Epidermal melanocyte (primary cell): Measurements from ENCODE around the gene FOXI1.
"Not testable (repeated sequence)": the region's sequence is repeated elsewhere in the genome, so short reads cannot be mapped to it uniquely, and the experiment has no call there.

Experiments used
- DNase-seq: peaks from one replicate; pipeline ENCODE4 v3.0.0; 2011; ENCODE audit warnings: low spot score; ENCODE audit not compliant: insufficient read length

Gene FOXI1

DNA sequence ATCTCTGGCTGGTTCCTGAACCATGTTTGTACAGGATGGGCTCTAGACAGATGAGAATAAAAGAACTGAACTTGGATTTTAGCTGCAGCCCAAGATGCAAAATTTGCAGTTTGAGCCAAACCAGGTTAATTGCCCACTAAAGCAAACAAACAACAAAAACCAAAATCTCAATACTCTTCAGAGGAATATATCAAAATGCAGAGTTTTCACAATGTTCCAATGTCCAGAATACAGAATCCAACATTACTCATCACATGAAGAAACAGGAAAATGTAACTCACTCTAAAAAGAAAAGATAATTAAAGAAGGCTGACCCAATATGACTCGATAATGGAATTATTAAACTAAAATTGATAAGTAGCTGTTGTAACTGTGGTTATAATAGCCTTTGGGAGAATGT, 20.4 kb downstream of the FOXI1 start:
- DNase-seq: no peak

DNA sequence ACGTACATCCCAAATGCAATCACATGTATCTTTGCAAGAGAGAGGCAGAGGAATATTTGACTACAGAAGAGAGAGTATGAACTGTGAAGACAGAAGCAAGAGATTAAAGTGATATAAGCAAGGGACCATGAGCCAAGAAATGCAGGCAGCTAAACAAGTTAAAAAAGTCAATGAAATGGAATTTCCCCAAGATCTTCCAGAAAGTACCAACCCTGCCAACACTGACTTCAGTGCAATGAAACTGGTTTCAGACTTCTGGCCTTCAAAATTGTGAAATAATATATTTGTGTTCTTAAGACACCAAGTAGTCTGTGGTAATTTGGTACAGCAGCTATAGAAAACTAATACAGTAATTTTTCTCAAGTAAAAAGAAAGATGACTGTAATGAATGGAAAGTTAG, 20.9 kb downstream of the FOXI1 start:
- DNase-seq: no peak

DNA sequence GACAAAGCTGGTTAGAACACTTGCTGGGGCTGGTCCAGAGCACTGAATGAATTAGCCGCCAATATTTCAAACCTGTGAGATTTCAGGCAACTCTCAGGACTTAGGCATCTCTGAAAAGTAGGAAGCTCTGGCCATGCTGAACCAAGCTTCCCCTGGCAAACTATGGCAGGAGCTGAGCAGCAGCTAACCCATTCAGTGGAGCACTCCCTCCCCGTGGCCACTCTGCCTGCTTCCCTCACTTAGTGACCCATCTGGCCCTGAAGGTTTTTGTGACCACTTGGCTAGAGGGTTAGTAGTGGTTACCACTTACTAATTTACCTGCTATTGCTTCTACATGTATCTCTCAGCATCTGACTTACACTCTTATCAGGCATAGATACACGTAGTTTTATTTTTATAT, 25.5 kb downstream of the FOXI1 start:
- DNase-seq: no peak

DNA sequence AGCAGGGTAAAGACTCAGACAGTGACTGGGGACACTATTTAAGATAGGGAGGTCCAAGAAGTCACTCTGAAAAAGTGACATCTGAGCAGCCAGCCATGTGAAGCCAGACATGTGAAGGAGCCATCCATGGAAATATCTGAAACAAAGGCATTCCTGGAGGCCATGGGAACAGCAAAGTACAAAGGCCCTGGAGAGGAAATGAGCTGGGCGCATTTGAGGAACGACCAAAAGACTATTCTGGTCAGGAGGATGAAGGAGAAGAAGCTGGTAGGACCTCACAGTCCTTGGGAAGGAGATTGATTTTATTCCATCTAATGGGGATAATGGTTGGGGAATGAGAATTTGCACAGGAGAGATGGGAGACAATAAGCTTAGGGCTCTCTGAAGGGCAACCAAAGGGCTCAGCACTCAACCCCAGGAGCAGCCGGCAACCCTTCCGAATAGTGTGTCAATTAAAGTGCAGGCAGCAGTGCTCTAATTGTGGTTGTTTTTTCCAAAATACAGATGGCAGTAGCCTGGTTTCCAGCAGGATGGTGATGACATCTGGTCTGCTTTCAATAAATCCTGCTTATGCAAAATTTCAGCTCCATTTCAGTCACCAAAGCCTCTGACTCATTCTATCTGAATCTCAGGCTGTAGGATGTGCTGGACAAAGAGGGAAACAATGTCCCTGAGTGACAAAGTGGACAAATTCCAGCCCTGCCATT, 26.7 kb downstream of the FOXI1 start:
- DNase-seq: peak; percentile 76

DNA sequence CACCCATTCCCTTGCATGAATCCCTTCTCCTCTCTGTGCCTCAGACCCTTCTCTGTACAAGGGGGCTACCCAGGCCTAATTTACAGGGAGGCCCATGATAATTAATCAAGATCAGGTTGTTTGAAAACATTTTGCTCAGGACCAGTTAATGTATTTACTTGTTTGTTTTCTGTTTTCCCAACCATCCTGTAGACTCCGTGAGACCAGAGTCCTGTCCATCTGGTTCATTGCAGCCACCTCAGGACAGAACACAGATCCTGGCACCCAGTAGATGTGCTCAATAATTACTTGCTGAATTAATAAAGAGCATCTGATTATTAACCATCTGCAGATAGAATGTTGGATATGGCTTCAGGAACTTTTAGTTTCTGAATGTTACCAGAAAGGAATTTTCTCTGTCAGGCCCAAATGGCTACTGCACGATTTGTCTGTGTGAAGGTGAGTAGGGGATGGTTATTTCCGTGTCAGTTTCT, 27.3 kb downstream of the FOXI1 start:
- DNase-seq: no peak

DNA sequence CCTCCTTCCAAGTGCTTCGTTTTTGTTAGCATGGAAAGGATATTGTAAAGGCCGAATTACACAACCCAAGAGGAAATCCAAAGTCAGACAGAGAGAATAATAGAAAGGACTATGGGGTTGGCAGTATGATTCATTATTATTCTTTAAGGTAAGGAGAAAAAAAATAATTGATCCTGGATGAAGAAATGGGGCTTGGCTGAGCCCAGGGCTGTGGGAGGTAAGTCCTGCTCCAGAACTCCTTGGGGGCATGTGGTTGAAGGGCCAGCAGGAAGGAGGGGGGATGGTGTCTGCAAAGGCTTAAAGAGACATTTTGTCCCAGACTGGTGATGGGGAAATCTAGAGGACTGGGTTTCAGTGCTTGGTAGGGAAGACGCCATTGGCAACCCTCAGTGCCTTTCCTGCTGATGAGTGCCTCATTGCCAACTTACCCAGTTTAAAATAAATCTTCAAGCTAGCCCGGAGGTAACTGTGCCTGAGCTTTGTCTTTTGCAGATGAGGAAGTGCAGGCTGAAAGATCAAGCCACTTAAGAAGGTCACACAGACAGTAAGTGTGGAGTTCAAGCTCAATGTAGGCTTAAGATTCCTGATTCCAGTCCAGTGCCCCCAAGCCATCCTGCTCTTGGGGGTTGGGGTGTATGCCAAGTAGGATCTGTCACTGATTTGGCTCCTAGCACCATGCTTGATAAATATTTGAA, 30.2 kb downstream of the FOXI1 start:
- DNase-seq: no peak

DNA sequence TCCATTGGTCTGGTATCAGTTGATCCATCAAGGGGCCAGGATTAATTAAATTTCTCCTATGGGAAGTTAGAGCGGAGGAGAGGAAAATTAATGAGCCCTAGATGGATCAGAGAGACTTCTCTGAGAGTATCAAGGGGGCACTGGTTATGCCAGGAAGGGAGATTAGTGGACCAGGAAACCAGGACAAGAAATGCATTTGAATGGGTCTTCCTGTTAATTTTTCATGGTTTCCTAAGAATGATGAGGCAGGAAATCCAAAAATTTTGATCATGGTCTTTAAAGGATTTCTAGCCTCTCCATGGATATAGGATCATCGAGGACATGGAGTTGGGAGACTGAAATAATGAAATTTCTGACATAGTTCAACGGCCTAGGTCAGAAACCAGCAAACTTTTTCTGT, 30.8 kb downstream of the FOXI1 start:
- DNase-seq: no peak

DNA sequence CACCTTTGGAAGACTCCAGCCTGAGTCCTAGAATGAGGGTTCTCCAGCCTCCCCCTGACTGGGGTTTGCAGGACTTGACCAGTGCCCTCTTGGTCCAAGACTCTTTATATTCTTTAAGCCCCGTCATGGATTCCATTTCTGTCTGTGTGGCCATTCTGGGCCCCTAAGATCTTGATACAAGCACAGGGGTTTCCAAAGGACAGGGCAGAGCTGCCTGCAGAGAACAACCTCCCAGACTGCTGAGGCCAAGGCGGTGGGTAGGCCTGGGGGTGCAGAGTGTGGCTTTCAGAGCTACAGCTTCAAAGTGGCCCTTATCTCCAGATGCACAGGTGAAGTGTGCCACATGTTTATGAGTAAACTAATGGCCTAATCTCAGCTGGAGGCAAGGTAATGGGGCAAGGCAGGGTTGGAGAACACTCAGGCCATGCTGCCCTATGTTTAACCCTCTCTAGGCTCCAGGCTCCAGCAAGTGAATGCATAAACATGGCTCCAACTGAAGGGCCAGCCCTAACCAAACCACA, 32.1 kb downstream of the FOXI1 start:
- DNase-seq: no peak

DNA sequence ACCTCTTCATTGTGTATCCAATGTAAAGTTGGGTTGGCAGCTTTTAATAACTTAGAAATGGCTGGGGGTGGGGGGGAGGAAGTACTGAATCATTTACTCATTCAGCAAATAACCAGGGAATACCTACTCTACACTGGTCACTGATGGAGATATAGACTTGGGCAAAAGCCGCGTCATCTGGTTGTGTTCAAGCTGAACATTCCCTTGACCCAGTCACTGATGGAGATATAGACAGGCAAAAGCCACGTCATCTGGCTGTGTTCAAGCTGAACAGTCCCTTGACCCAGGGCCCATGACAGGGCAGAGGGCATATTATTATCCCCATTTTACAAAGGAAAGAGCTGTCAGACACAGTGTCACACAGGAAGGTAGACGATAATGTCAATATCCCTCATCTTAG, 32.6 kb downstream of the FOXI1 start:
- DNase-seq: no peak

DNA sequence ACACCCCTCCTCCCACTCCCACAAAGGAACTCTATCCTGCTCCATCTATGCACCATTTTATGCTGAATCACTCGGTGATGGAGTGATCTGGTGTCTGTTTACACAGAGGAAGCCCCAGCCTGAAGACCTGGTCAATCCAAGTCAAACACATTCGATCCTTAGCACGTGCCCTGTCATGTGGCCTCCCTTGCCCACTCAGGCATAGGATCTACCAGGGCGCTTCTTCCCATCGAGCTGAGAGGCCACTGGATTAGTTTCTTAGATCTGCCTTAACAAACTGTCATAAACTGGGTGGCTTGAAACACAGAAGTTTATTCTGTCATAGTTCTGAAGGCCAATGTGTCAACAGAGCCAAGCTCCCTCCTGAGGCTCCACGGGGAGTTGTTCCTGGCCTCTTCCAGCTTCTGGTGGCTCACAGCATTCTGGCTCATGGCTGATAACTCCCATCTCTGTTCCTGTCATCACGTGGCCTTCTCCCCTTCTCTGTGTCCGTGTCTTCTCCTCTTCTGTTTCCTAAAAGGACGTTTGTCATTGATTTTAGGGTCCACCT, 34.2 kb downstream of the FOXI1 start:
- no peak for DNase-seq

DNA sequence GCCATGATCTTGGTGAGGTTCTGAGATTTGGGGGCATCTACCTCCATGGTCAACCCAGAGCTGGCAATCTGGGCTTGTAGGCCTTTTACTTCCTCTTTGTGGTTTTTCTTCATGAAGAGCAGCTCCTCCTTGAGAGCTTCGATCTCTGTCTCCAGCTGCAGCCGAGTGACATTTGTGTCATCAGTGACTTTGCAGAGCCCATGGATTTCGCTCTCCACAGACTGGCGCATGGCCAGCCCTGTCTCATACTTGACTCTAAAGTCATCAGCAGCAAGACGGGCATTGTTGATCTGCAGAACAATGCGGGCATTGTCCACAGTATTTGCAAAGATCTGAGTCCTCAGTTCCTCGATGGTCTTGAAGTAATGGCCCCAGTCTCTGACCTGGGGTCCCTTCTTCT, 35.5 kb downstream of the FOXI1 start:
- DNase-seq: not testable (repeated sequence)

DNA sequence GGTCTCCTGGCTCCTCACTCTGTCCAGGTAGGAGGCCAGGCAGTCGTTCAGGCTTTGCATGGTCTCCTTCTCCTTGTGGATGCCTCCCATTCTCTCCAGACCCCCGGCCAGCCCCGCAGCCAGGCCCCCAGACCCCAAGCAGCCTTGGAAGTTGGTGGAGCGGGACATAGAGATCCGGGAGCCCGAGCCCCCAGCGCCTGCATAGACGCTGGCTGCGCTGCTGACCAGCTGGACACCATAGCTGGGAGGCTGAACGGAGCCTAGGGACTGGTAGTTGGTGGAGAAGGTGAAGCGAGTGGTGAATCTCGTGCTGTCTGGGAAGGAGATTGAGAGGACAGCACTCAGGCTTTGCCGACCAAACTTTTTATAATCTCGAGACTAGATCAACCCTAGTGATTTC, 35.9 kb downstream of the FOXI1 start:
- DNase-seq: no peak

DNA sequence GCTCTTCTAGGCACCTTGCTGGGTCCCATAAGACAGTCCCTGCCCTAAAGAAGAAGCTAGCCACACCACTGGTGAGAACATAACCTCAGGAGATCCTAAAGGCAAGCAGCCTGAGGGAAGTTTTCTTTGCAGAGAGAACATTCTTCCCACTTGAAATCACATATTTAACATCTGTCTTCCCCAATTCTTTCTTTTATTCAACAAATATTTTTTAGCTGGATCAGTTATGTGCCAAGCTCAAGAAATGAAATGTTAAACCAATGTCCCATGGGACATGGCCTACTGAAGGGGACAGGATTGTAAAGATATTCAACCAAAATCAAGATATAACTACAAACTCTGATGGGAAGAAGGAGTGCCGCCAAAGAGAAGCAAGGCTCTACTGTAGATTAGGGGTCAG, 36.5 kb downstream of the FOXI1 start:
- DNase-seq: no peak

DNA sequence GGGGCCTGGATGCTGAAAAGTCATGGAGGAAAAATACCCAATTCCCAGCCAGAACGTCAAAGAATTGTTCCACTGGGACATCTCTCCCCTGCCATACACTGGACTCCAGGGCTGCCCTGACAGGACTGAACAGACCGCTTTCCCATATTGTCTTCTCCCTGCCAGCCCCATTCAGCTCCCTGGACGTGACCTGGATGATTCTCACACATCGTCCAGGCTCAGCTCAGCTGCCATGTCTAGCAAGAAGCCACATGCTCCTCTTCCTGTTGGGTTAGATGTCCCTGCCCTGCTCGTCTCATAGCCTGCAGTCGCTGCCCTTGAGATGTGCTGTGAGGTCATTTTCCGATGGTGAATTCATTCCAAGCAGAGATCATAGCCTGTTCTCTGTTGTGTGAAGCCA, 37.4 kb downstream of the FOXI1 start:
- no peak for DNase-seq

DNA sequence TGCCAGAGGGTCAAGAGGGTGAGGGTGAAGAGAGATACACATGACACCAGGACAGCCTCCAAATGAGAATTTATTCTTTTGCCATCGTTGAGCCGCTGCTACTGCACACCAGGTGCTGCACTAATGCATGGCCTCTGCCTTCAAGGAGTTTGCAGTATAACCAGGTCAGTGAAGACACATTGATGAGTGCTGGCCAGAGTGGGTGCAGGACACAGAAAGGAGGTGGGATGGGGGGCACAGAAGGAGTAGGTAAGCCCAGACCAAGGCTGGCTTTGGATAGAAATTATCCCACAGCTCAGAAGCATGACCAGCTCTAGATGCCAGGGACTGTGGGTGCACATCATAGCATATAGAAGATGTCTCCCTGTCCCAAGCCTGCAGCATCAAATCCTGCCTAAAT, 38.0 kb downstream of the FOXI1 start:
- no peak for DNase-seq

DNA sequence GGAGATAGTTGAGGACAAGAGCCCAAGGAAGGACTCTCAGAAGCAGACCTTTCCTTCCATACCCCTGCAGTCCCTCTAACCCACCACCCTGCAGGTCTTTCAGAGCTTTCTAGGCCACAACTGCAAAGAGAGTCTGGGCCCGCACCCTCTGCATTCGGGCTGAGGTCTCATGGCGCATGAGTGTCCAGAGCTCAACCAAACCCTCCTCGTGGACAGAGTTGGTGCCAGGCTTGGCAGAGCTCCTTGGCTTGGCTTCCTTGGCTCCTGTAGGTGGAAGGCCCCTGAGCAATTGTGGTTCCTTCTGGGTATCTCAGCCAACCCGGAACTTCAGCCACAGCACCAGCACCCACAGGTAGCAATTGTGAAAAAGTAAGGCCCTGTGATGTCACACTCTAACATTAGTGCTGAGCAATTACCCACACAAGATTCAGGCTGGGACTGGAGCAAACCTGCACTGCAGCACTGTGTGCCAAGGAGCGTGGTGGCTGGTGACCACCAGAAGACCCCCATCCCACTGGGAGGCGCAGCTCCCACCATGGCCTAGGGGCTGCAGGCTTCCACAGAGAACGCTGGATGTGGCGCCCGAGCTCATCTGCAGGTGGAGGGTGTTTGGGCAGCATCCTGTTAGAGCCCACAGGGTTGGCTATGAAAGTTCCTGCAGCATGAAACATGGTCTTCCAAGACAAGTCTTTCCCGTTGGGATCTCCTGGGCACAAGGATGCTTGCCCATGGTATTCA, 38.8 kb downstream of the FOXI1 start:
- no peak for DNase-seq

DNA sequence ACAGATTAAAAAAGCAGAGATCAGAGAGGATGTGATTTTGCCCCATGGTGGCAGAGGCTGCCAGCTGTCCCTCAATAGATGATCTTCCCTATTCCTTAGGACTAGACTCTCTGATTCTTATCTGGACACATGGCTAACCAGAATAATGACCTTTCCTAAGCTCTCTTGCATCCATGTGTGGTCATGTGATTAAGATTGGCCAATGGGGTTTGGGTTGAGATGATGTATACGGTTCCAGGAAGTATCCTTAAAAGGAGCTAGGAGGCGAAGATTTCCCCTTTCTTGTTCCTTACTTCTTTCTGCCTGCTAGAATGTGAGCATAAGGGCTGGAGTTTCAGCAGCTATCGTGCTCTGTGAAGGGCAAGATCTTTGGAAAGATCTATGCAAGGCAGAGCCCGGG, 39.8 kb downstream of the FOXI1 start:
- DNase-seq: no peak

DNA sequence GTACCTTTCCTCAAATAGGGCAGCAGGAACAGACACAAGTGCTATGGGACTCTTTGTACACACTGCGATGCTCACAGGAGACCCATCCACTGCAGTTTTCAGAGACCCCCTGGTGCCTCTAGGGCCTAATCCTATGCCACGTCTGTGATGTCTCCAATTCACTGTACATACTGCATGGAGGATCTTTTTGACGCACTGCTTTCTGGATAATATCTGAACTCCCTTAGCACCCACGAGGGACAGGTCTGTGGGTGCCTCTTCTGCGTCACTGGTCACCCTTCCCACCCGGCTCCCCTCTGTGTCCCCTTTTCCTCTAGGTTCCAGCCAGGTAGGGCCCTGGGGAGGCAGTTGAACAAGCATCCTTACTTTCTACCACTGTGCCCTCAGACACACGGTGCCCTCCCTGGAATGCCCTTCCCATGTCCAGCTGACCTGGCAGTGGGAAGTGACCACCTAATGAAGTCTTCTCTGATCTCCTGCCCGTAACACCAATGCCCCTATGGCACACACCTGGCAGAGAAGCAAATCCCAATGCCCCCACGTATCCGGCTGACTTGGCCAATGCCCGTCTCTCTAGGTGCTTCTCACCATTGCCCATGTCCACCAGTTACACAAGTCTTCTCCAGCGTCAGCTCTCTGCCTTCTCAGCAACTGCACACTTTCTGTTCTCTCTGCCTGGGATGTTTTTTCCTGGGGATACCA, 41.5 kb downstream of the FOXI1 start:
- no peak for DNase-seq

DNA sequence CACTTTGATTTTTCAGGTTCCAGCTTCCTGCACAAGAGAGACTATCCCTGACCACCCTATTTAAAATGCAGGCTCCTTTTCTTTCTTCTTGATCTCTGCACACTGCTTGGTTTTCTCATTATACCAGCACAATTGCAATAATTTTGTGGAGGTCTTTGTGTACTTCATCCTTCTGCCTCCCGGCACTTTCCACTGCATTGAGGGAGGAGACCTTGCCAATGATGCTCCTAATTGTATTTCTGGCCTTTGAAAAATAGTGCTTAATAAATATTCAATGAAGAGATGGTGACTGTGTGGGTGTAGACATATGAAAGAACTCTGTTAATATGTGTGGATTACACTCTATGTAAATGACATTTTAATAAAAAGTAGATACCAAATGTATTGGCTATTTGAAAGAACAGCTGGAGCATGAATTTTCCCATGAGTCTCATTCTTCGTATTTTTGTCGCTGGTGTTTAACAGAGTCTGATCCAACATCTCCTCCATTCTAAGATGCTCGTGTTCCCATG, 42.1 kb downstream of the FOXI1 start:
- DNase-seq: no peak

DNA sequence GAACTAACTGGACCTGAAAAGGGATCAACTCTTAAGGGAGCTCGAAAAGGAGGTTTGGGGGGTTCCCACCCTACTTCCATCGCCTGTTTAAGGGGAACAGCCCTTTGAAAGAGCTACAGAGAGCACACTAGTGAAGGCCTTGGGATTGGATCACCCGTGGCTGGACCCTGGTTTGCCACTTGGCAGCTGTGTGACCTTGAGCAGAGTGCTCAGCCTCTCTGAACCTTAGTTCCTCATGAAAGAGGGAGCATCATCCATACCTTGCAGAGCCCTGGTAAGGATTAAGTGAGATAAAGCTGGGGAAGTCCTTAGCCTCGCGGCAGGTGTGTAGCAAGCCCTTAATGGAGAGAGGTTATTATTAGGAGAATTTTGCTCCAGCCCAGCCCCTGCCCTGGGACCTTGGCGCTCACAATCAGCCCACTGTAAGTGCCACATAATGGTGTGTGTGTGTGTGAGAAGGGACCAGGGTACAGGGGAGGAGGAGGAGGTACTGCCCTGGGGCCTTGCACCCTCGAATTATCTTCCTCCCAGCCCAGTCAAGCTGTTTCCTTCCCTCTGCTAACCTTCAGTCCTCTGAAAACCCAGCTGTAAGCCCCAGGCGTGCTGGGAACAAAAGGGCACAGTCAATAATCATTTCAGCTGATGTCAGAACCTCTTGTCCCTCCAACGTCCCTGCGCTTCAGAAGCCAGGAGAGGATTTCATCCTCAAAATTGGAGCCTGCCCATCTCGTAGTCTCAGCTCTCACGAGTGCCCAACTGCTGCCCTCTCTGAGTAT, 42.9 kb downstream of the FOXI1 start:
- DNase-seq: no peak

DNA sequence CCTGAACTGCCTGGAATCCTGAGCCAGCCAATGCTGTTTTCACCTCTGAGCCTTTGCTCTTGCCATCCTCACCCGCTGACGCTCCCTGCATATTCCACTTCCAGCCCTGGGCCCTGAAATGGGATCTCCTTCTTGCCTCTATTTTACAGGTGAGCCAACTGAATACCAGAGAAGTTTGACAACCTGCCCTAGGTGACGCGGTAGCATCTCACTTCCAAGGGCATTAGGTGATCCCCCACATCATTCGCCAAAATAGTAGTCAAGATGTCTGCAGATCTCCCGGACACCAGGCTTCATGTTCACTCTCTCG, 43.5 kb downstream of the FOXI1 start:
- DNase-seq: no peak
